Endothelial cell of umbilical vein (primary cell): ENCODE results near the gene INTS4. TPM values are rescaled to one million over a fixed set of nuclear protein-coding genes. Genes with fewer than 3 reads are reported as not detected.
"Not testable (repeated sequence)": the region's sequence is repeated elsewhere in the genome, so short reads cannot be mapped to it uniquely, and the experiment has no call there.

Experiments used
- BruUV-seq: library from RNA; stranded (reverse); fragments of 400-500 nt; replicated peaks from 2 replicates; lab custom pipeline; 2021; lab: Mats Ljungman, UMichigan
- CTCF ChIA-PET: fragments of 300-600, 350-600 bp; sonication (Branson Sonifier 250); formaldehyde crosslinking; loops from one replicate; lab custom pipeline; 2021; ENCODE audit warnings: antibody characterized with exemption, inconsistent platforms; lab: Charles Lee
- POLR2A ChIA-PET: fragments of 300-600, 350-600 bp; sonication (Branson Sonifier 250); formaldehyde crosslinking; loops from one replicate; lab custom pipeline; 2021; ENCODE audit warnings: antibody characterized with exemption, inconsistent platforms; lab: Charles Lee
- DNase-seq: peaks from one replicate; pipeline ENCODE4 v3.0.0-alpha.2; 2011; ENCODE audit warnings: low read depth, low spot score
- FAIRE-seq: peaks from 2 replicates; lab custom pipeline; 2011; peaks lifted over from hg19 to GRCh38; lab: Jason Lieb, UNC
- H2AFZ ChIP-seq: 2 replicates; pipeline ENCODE4 v1.6.0; 2012; ENCODE audit warnings: low read depth, low read length, control low read depth, inconsistent platforms
- H3K27ac ChIP-seq: 2 replicates; pipeline ENCODE4 v1.5.1; 2011; ENCODE audit warnings: low read depth, mild to moderate bottlenecking, control low read depth, low read length, moderate library complexity; ENCODE audit not compliant: insufficient read depth
- H3K27me3 ChIP-seq, 2 experiments: 2 replicates each; pipeline versions ENCODE4 v1.6.0 to v1.6.1; 2011; ENCODE audit warnings: low read length in 2 of 2, mixed read lengths in 1 of 2; ENCODE audit not compliant: control insufficient read depth in 2 of 2, insufficient read depth in 2 of 2
- H3K36me3 ChIP-seq, 2 experiments: 2 replicates in 1 of 2; 3 replicates in 1 of 2; pipeline ENCODE4 v1.5.1; 2011; ENCODE audit warnings: low read length in 2 of 2, mild to moderate bottlenecking in 1 of 2, moderate library complexity in 1 of 2; ENCODE audit not compliant: control insufficient read depth in 2 of 2, insufficient read depth in 2 of 2; ENCODE audit errors: extremely low read depth in 1 of 2
- H3K4me1 ChIP-seq: 3 replicates; pipeline ENCODE4 v1.5.1; 2011; ENCODE audit warnings: mild to moderate bottlenecking, low read length; ENCODE audit not compliant: control insufficient read depth, insufficient read depth; ENCODE audit errors: extremely low read depth
- H3K4me2 ChIP-seq: 2 replicates; pipeline ENCODE4 v1.6.1; 2011; ENCODE audit warnings: low read length, control low read depth, mixed read lengths; ENCODE audit not compliant: insufficient read depth
- H3K4me3 ChIP-seq, 3 experiments: fragments of 200-600 bp in 1 of 3; sonication (generic), shearing (Covaris generic) in 1 of 3; replicated peaks in 1 of 3; 2 replicates each; pipeline ENCODE4 v1.5.1; 2011 to 2016; ENCODE audit warnings: control low read depth in 3 of 3, low read length in 3 of 3, mild to moderate bottlenecking in 2 of 3, inconsistent platforms in 1 of 3, low read depth in 1 of 3, moderate library complexity in 1 of 3; ENCODE audit not compliant: insufficient read depth in 1 of 3
- H3K79me2 ChIP-seq: 2 replicates; pipeline ENCODE4 v1.6.0; 2012; ENCODE audit warnings: low read length, inconsistent platforms; ENCODE audit not compliant: control insufficient read depth, insufficient read depth
- H3K9ac ChIP-seq: replicated peaks from 2 replicates; pipeline ENCODE3; 2011; ENCODE audit warnings: low read length, control low read depth; ENCODE audit not compliant: insufficient read depth; ENCODE audit errors: extremely low read depth
- H3K9me1 ChIP-seq: replicated peaks from 3 replicates; pipeline ENCODE4 v1.6.0; 2011; ENCODE audit warnings: mild to moderate bottlenecking, low read length; ENCODE audit not compliant: control insufficient read depth, insufficient read depth; ENCODE audit errors: extremely low read depth
- H3K9me3 ChIP-seq: replicated peaks from 2 replicates; pipeline ENCODE4 v1.5.1; 2012; ENCODE audit warnings: low read length, inconsistent platforms; ENCODE audit not compliant: control insufficient read depth, insufficient read depth
- H4K20me1 ChIP-seq: replicated peaks from 2 replicates; pipeline ENCODE3; 2011; ENCODE audit warnings: mild to moderate bottlenecking, low read length; ENCODE audit not compliant: control insufficient read depth, insufficient read depth; ENCODE audit errors: extremely low read depth
- EZH2 ChIP-seq: IDR thresholded peaks from 2 replicates; pipeline ENCODE4 v1.6.1; 2012; ENCODE audit warnings: borderline replicate concordance, low read depth, mild to moderate bottlenecking, moderate library complexity, low read length, inconsistent platforms; ENCODE audit not compliant: severe bottlenecking
- GATA2 ChIP-seq: IDR thresholded peaks from 2 replicates; pipeline ENCODE4 v1.7.0; 2011; ENCODE audit warnings: low read depth, mild to moderate bottlenecking, moderate library complexity, mixed read lengths, low read length; ENCODE audit not compliant: insufficient read length, insufficient read depth
- JUN ChIP-seq: IDR thresholded peaks from 2 replicates; pipeline ENCODE4 v1.6.1; 2011; ENCODE audit warnings: borderline replicate concordance, low read depth; ENCODE audit not compliant: insufficient read length, insufficient read depth
- POLR2AphosphoS5 ChIP-seq: IDR thresholded peaks from 2 replicates; pipeline ENCODE4 v1.6.1; 2012; ENCODE audit warnings: low read depth, mild to moderate bottlenecking, control low read depth, low read length, moderate library complexity; ENCODE audit not compliant: insufficient read depth
- dilution Hi-C: fragments of 300-500 bp; cut with MboI; formaldehyde crosslinking; loops from one replicate; pipeline ENCODE4 v1.15.0; 2019; ENCODE audit warnings: low sequenced_read_pairs; ENCODE audit not compliant: extremely low pct_ligation_motif_present
- intact Hi-C: fragments of 100-400 bp; cut with micrococcal nuclease; formaldehyde crosslinking; loops from one replicate; pipeline ENCODE4 v1.10.0; 2022
- polyA plus RNA-seq, 4 experiments: library from polyadenylated mRNA; depleted of rRNA in 3 of 4; stranded (reverse) in 3 of 4; unstranded in 1 of 4; fragments of >200 nt; gene quantifications; 2 replicates each; pipeline versions ENCODE4 v1.2.1 to v1.2.3, GENCODE V29; 2011 to 2012; ENCODE audit warnings: missing spikeins in 1 of 4
- total RNA-seq: library from RNA; stranded (reverse); gene quantifications from 2 replicates; pipeline ENCODE4 v1.2.3, GENCODE V29; 2021

Gene INTS4
- total and polyA plus RNA-seq, 2 donors (not counting 3 experiments of a cell fraction or from before 2014, with no cell fraction given), result 29.2 to 37.8 TPM

GRCh38 chr11:78030429-78031325 is 36.2 kb upstream of the INTS4 start:
- TF ChIP-seq JUN (no peak), GATA2 (peak; percentile 53), EZH2 (no peak), POLR2AphosphoS5 (peak; percentile 41)
- dilution Hi-C loops (no loop called here), intact Hi-C loops (loop anchor here (2.0 kb wide), 2 partner anchors 16 to 36 kb away; partner anchors contain the start of gene INTS4)
- Histone ChIP-seq H3K79me2 (no peaks in the 10 kb centered on the region), H3K9me1 (no peaks in the 10 kb centered on the region), H3K9ac (no peak overlapping the region), H4K20me1 (no peaks in the 10 kb centered on the region), H3K36me3 (no peaks in the 10 kb centered on the region), H3K27ac (peak overlapping the region; percentile 40), H3K4me3 (no peak overlapping the region), H3K9me3 (no peaks in the 10 kb centered on the region), H3K4me1 (peaks cover 13% of the 10 kb centered on the region), H2AFZ (peak overlapping the region; percentile 10), H3K4me2 (no peak overlapping the region), H3K27me3 (no peaks in the 10 kb centered on the region)
- FAIRE-seq (peak; percentile 86), DNase-seq (peak; percentile 96)
- POLR2A ChIA-PET, result no interaction called here
- BruUV-seq, result no TSS peak
- CTCF ChIA-PET, result interaction anchor here (0.7 to 4.3 kb wide), 6 partner anchors 10 to 287 kb away, joined by 3 to 34 read pairs (median 4); partner anchors contain the start of gene INTS4

- BruUV-seq, H3K9me1 ChIP-seq, H2AFZ ChIP-seq, H3K4me2 ChIP-seq, H3K27me3 ChIP-seq, DNase-seq, H3K36me3 ChIP-seq, POLR2A ChIA-PET, H3K9me3 ChIP-seq, H4K20me1 ChIP-seq, H3K9ac ChIP-seq, H3K4me3 ChIP-seq, FAIRE-seq, dilution Hi-C loops, H3K79me2 ChIP-seq, H3K27ac ChIP-seq: not testable (repeated sequence)
- intact Hi-C loops, result loop anchor here (2.0 kb wide), 1 partner anchor 28 kb away; no protein-coding TSS in a partner anchor
- TF ChIP-seq JUN, result peak; percentile 9
- peaks cover 13% of the 10 kb centered on the region for H3K4me1 ChIP-seq
- CTCF ChIA-PET, result interaction anchor here (1.5 kb wide), 1 partner anchor 16 kb away, joined by 4 read pairs; no protein-coding TSS in a partner anchor
Observed at GRCh38 chr11:78028423-78028822, 34.0 kb upstream of the INTS4 start.
